ENCODE measurements around the gene BRWD1. TPM values are rescaled to one million over a fixed set of nuclear protein-coding genes. Genes with fewer than 3 reads are reported as not detected.
"Not testable (repeated sequence)": the region's sequence is repeated elsewhere in the genome, so short reads cannot be mapped to it uniquely, and the experiment has no call there.

BRWD1 gene
- total RNA-seq, 1 donor from 2014 or later = 55.5 TPM

GRCh38 chr21:39175665-39176064 lies 137.8 kb downstream of the BRWD1 start:
- DNase-seq (ENCODE audit: low read depth) = no peak

- peak; percentile 38 for DNase-seq (ENCODE audit: low read depth)
Measured at GRCh38 chr21:39175154-39175553, 138.3 kb downstream of the BRWD1 start.

GRCh38 chr21:39173716-39174680 lies 139.4 kb downstream of the BRWD1 start:
- peak; percentile 66 for DNase-seq (ENCODE audit: low read depth)

GRCh38 chr21:39169906-39170305 lies 143.5 kb downstream of the BRWD1 start:
- no peak for DNase-seq (ENCODE audit: low read depth)

- DNase-seq (ENCODE audit: low read depth) = no peak
Measured at GRCh38 chr21:39168800-39169199, 144.6 kb downstream of the BRWD1 start.

GRCh38 chr21:39164523-39164922 lies 148.9 kb downstream of the BRWD1 start:
- DNase-seq (ENCODE audit: low read depth) = no peak

GRCh38 chr21:39161064-39161463 lies 152.4 kb downstream of the BRWD1 start:
- DNase-seq (ENCODE audit: low read depth) = no peak

- peak; percentile 84 for DNase-seq (ENCODE audit: low read depth)
Measured at GRCh38 chr21:39159342-39160063, 153.9 kb downstream of the BRWD1 start.

- not testable (repeated sequence) for DNase-seq (ENCODE audit: low read depth)
Measured at GRCh38 chr21:39157241-39157640, 156.2 kb downstream of the BRWD1 start.

GRCh38 chr21:39156024-39156423 lies 157.4 kb downstream of the BRWD1 start:
- DNase-seq (ENCODE audit: low read depth) = no peak

GRCh38 chr21:39155578-39155977 lies 157.9 kb downstream of the BRWD1 start:
- DNase-seq (ENCODE audit: low read depth) = peak; percentile 67

- DNase-seq (ENCODE audit: low read depth) = peak; percentile 68
Measured at GRCh38 chr21:39153842-39154241, 159.6 kb downstream of the BRWD1 start.

- peak; percentile 72 for DNase-seq (ENCODE audit: low read depth)
Measured at GRCh38 chr21:39153373-39153772, 160.1 kb downstream of the BRWD1 start.

- DNase-seq (ENCODE audit: low read depth) = no peak
Measured at GRCh38 chr21:39152271-39152670, 161.2 kb downstream of the BRWD1 start.

- no peak for DNase-seq (ENCODE audit: low read depth)
Measured at GRCh38 chr21:39150877-39151276, 162.6 kb downstream of the BRWD1 start.

- no peak for DNase-seq (ENCODE audit: low read depth)
Measured at GRCh38 chr21:39150316-39150715, 163.1 kb downstream of the BRWD1 start.

GRCh38 chr21:39149882-39150281 lies 163.6 kb downstream of the BRWD1 start:
- DNase-seq (ENCODE audit: low read depth) = no peak

- no peak for DNase-seq (ENCODE audit: low read depth)
Measured at GRCh38 chr21:39148975-39149374, 164.5 kb downstream of the BRWD1 start.

- DNase-seq (ENCODE audit: low read depth) = no peak
Measured at GRCh38 chr21:39144191-39144590, 169.2 kb downstream of the BRWD1 start.

GRCh38 chr21:39142972-39143371 lies 170.5 kb downstream of the BRWD1 start:
- DNase-seq (ENCODE audit: low read depth) = no peak

- DNase-seq (ENCODE audit: low read depth) = peak; percentile 25
Measured at GRCh38 chr21:39141502-39141901, 171.9 kb downstream of the BRWD1 start.

Measured in myocyte (in vitro differentiated cells).